Measurements from ENCODE around the gene CDC73.
"Not testable (repeated sequence)": the region's sequence is repeated elsewhere in the genome, so short reads cannot be mapped to it uniquely, and the experiment has no call there.

CDC73 gene

DNA sequence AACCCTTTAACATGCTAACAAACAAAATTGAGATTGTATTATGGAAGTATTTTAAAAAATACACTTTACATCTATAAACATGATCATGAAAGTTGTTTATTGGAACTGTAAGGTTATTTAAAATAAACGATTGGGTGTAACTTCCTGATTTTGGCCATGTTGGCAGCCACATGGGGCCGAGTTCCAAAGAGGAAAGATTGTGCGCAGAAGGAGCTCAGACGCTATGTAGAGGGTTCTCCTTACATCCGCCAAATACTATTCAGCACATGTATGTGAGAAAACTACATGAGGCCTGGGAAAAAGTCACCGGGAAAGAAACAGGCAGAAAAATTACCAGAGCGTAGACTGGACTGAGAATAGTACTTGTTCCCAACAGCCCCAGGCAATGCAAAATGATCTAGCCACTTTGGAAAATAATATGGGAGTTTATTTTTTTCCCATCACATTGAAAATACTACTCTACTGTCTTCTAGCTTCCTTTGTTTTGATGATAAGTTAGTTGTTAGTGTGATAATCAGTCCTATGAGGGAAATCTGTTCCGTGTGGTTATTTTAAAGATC, 100.3 kb downstream of the CDC73 start:
- H3K36me3 Mint-ChIP-seq (ENCODE audit: insufficient read depth) = peaks cover 13% of the 10 kb centered on the region
- ATAC-seq (replicated peaks; ENCODE audit: extremely low read depth, poor library complexity, severe bottlenecking) (no peak), DNase-seq (ENCODE audit: low spot score in 2 of 2) (no peak)
- H3K9me3 Mint-ChIP-seq = no peaks in the 10 kb centered on the region
- H3K27me3 Mint-ChIP-seq = no peaks in the 10 kb centered on the region
- H3K4me1 Mint-ChIP-seq = peaks cover 40% of the 10 kb centered on the region
- no peak overlapping the region for H3K27ac Mint-ChIP-seq (ENCODE audit: low read depth)
- no peak overlapping the region for H3K4me3 Mint-ChIP-seq

GRCh38 chr1:193229136-193229535, 107.3 kb downstream of the CDC73 start:
- H3K9me3 Mint-ChIP-seq = no peaks in the 10 kb centered on the region
- no peak overlapping the region for H3K27ac Mint-ChIP-seq (ENCODE audit: low read depth)
- no peaks in the 10 kb centered on the region for H3K27me3 Mint-ChIP-seq
- DNase-seq (ENCODE audit: low spot score in 2 of 2) (no peak), ATAC-seq (replicated peaks; ENCODE audit: extremely low read depth, poor library complexity, severe bottlenecking) (no peak)
- H3K4me3 Mint-ChIP-seq = no peak overlapping the region
- peaks cover 21% of the 10 kb centered on the region for H3K36me3 Mint-ChIP-seq (ENCODE audit: insufficient read depth)
- H3K4me1 Mint-ChIP-seq = peaks cover 25% of the 10 kb centered on the region

DNA sequence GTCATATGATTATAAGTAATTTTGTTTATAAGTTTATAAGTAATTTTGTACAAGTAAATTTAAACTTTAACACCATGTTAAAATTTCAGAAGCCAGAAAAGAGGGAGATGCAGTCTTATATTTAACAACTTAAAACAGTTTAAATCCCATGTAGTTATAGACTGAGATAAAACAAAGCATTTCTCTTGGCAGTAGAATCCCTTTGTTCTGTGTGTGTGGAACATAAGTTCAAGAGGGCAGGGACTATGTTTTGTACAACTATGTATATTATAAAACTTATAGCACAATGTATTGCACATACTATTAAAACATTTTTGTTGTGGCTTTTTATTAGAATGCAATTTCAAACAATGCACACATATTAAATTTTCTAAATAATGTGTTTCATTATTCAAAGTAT, 109.3 kb downstream of the CDC73 start:
- DNase-seq (ENCODE audit: low spot score in 2 of 2) = not testable (repeated sequence)

DNA sequence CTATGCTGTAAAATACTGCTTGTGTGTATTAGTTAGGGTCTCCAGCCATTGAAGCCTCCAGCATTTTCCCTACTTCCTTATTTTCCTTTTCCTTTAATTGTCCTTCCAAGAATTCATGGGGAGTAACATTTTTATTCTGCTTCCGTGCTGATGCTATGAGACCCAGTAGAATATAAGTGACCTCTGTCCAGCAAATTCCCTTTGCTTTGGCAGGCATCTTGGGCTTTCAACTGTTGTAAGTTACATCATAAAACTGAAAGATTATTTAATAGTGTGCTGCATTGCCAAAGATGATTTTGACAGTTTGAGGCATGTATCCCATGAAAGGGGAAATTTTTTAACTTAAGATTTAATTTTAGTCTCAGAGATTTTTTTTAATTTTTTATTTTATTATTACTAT, 112.7 kb downstream of the CDC73 start:
- DNase-seq (ENCODE audit: low spot score in 2 of 2) (no peak), ATAC-seq (replicated peaks; ENCODE audit: extremely low read depth, poor library complexity, severe bottlenecking) (no peak)
- H3K4me1 Mint-ChIP-seq = peaks cover 14% of the 10 kb centered on the region
- peaks cover 22% of the 10 kb centered on the region for H3K36me3 Mint-ChIP-seq (ENCODE audit: insufficient read depth)
- no peaks in the 10 kb centered on the region for H3K9me3 Mint-ChIP-seq
- no peaks in the 10 kb centered on the region for H3K27me3 Mint-ChIP-seq
- H3K27ac Mint-ChIP-seq (ENCODE audit: low read depth) = no peak overlapping the region
- no peak overlapping the region for H3K4me3 Mint-ChIP-seq

More for the DNA sequence above, 109.3 kb downstream of the CDC73 start:
- ATAC-seq (replicated peaks; ENCODE audit: extremely low read depth, poor library complexity, severe bottlenecking); H3K27ac Mint-ChIP-seq (ENCODE audit: low read depth); H3K9me3 Mint-ChIP-seq; H3K4me3 Mint-ChIP-seq; H3K27me3 Mint-ChIP-seq: not testable (repeated sequence)
- peaks cover 10% of the 10 kb centered on the region for H3K4me1 Mint-ChIP-seq
- peaks cover 17% of the 10 kb centered on the region for H3K36me3 Mint-ChIP-seq (ENCODE audit: insufficient read depth)

DNA sequence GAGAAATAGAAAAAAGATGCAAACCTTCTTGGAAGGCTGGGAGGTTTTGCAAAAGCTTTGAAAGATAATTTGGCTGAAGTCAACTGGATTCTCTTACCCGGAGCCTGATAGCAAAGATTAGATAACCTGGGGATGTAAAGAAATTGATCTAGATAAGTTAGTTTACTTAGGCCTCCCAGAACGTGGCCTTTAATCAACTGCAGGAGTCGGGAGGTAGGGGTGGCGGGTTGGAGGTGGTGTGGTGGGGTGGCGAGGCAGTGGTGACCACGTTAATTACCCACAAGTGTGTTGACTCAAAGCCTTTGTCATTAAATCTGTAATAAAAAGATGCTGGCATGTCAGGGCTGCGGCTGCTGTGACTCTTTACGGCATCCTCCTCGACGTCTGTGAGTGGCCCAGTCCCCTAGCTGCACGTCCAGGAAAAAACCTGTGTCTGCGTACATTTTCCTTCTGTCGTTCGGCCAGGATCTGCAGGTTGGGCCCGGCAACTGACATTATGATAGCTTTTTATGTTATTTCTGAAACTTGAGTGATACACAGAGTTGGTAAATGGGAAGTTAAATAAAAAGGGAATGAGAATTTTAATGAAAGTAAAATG, 115.6 kb downstream of the CDC73 start:
- Mint-ChIP-seq H3K27ac (ENCODE audit: low read depth) (no peak overlapping the region), H3K4me1 (peaks cover 38% of the 10 kb centered on the region), H3K27me3 (no peaks in the 10 kb centered on the region), H3K36me3 (ENCODE audit: insufficient read depth) (peaks cover 24% of the 10 kb centered on the region), H3K9me3 (no peaks in the 10 kb centered on the region), H3K4me3 (no peak overlapping the region)
- ATAC-seq (replicated peaks; ENCODE audit: extremely low read depth, poor library complexity, severe bottlenecking) = no peak
- no peak for DNase-seq (ENCODE audit: low spot score in 2 of 2)

- H3K4me3 Mint-ChIP-seq = peak overlapping the region; percentile 19
- H3K27ac Mint-ChIP-seq (ENCODE audit: low read depth) = peak overlapping the region; percentile 89
- H3K4me1 Mint-ChIP-seq = peaks cover 42% of the 10 kb centered on the region
- ATAC-seq (replicated peaks; ENCODE audit: extremely low read depth, poor library complexity, severe bottlenecking) (no peak), DNase-seq (ENCODE audit: low spot score in 2 of 2) (no peak)
- peaks cover 20% of the 10 kb centered on the region for H3K36me3 Mint-ChIP-seq (ENCODE audit: insufficient read depth)
- no peaks in the 10 kb centered on the region for H3K27me3 Mint-ChIP-seq
- H3K9me3 Mint-ChIP-seq = no peaks in the 10 kb centered on the region
Measured at GRCh38 chr1:193240609-193241008, 118.8 kb downstream of the CDC73 start.

DNA sequence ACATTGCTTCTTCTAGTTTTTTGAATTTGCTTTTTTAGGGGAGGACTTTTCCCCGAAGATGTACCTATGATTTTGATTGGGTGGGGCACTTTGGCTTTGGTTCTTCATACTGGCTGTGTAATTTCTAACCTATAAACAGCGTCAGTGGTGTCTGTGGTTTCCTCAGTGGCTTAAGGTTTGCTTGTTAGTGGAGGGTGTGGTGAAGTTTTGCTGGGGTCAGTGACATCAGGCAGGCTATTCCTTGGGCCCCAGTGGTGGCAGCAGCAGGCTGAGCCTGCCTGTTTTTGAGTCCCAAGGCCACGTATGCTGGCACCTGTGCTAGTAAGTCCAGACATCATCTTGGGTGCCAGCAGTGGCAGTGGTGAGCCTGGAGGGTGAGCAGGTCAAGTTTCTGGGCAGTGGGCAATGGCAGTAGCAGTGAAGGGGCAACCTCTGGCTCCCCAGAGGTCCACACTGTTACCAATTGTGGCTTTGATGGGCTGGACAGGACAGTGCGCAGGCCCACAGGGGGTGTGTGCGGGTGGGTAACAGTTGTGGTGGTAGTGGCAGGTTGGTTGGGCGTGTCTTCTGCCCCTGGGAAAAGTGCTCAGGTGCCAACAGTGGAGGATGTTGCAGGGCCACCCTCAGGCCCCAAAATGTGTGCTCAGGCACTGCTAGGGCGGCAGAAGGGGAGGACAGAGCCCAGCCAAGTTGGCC, 119.4 kb downstream of the CDC73 start:
- DNase-seq (ENCODE audit: low spot score in 2 of 2) (no peak), ATAC-seq (replicated peaks; ENCODE audit: extremely low read depth, poor library complexity, severe bottlenecking) (no peak)
- peaks cover 42% of the 10 kb centered on the region for H3K4me1 Mint-ChIP-seq
- H3K36me3 Mint-ChIP-seq (ENCODE audit: insufficient read depth) = peaks cover 19% of the 10 kb centered on the region
- peak overlapping the region; percentile 19 for H3K4me3 Mint-ChIP-seq
- no peaks in the 10 kb centered on the region for H3K9me3 Mint-ChIP-seq
- no peaks in the 10 kb centered on the region for H3K27me3 Mint-ChIP-seq
- H3K27ac Mint-ChIP-seq (ENCODE audit: low read depth) = peak overlapping the region; percentile 89

- ATAC-seq (replicated peaks; ENCODE audit: extremely low read depth, poor library complexity, severe bottlenecking) (no peak), DNase-seq (ENCODE audit: low spot score in 2 of 2) (no peak)
- Mint-ChIP-seq H3K27me3 (no peaks in the 10 kb centered on the region), H3K4me3 (no peak overlapping the region), H3K36me3 (ENCODE audit: insufficient read depth) (peaks cover 15% of the 10 kb centered on the region), H3K27ac (ENCODE audit: low read depth) (no peak overlapping the region), H3K4me1 (peaks cover 42% of the 10 kb centered on the region), H3K9me3 (no peaks in the 10 kb centered on the region)
Measured at GRCh38 chr1:193242000-193242399, 120.2 kb downstream of the CDC73 start.

GRCh38 chr1:193249187-193249586, 127.4 kb downstream of the CDC73 start:
- ATAC-seq (replicated peaks; ENCODE audit: extremely low read depth, poor library complexity, severe bottlenecking) = no peak
- H3K27ac Mint-ChIP-seq (ENCODE audit: low read depth) = no peak overlapping the region
- no peak overlapping the region for H3K4me3 Mint-ChIP-seq
- H3K9me3 Mint-ChIP-seq = no peaks in the 10 kb centered on the region
- peaks cover 5% of the 10 kb centered on the region for H3K4me1 Mint-ChIP-seq
- H3K36me3 Mint-ChIP-seq (ENCODE audit: insufficient read depth) = peaks cover 18% of the 10 kb centered on the region
- no peaks in the 10 kb centered on the region for H3K27me3 Mint-ChIP-seq
- DNase-seq (ENCODE audit: low spot score in 2 of 2) = no peak

- Mint-ChIP-seq H3K4me3 (no peak overlapping the region), H3K4me1 (peaks cover 2% of the 10 kb centered on the region), H3K36me3 (ENCODE audit: insufficient read depth) (peaks cover 14% of the 10 kb centered on the region), H3K27ac (ENCODE audit: low read depth) (no peak overlapping the region), H3K27me3 (no peaks in the 10 kb centered on the region), H3K9me3 (no peaks in the 10 kb centered on the region)
- no peak for ATAC-seq (replicated peaks; ENCODE audit: extremely low read depth, poor library complexity, severe bottlenecking)
- DNase-seq (ENCODE audit: low spot score in 2 of 2) = no peak
Measured at GRCh38 chr1:193251950-193252349, 130.1 kb downstream of the CDC73 start.

DNA sequence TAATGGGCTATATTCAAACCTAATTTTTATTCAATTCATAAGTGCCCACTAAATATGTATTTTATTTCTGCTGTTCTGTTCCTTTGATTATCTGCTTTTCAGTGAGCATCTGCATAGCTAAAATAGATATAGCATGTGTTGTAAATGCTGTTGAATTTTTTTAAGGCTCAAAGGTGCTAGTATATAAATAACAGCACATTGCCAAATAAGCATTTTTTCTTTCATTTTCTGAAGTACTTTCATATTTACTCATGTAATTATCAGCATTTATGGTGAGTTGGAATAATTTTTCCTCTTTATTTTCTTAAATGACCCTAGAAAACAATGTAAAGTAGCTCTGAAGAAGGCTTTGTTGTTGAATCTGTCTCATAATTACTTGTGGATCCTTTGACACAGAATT, 134.2 kb downstream of the CDC73 start:
- no peaks in the 10 kb centered on the region for H3K27me3 Mint-ChIP-seq
- H3K36me3 Mint-ChIP-seq (ENCODE audit: insufficient read depth) = peaks cover 4% of the 10 kb centered on the region
- ATAC-seq (replicated peaks; ENCODE audit: extremely low read depth, poor library complexity, severe bottlenecking) (no peak), DNase-seq (ENCODE audit: low spot score in 2 of 2) (no peak)
- no peak overlapping the region for H3K27ac Mint-ChIP-seq (ENCODE audit: low read depth)
- no peaks in the 10 kb centered on the region for H3K9me3 Mint-ChIP-seq
- H3K4me1 Mint-ChIP-seq = peaks cover 6% of the 10 kb centered on the region
- no peak overlapping the region for H3K4me3 Mint-ChIP-seq

- no peaks in the 10 kb centered on the region for H3K9me3 Mint-ChIP-seq
- DNase-seq (ENCODE audit: low spot score in 2 of 2) (no peak), ATAC-seq (replicated peaks; ENCODE audit: extremely low read depth, poor library complexity, severe bottlenecking) (no peak)
- peaks cover 1% of the 10 kb centered on the region for H3K36me3 Mint-ChIP-seq (ENCODE audit: insufficient read depth)
- H3K27me3 Mint-ChIP-seq = no peaks in the 10 kb centered on the region
- peaks cover 15% of the 10 kb centered on the region for H3K4me1 Mint-ChIP-seq
- H3K27ac Mint-ChIP-seq (ENCODE audit: low read depth) = no peak overlapping the region
- no peak overlapping the region for H3K4me3 Mint-ChIP-seq
Measured at GRCh38 chr1:193259636-193260035, 137.8 kb downstream of the CDC73 start.

DNA sequence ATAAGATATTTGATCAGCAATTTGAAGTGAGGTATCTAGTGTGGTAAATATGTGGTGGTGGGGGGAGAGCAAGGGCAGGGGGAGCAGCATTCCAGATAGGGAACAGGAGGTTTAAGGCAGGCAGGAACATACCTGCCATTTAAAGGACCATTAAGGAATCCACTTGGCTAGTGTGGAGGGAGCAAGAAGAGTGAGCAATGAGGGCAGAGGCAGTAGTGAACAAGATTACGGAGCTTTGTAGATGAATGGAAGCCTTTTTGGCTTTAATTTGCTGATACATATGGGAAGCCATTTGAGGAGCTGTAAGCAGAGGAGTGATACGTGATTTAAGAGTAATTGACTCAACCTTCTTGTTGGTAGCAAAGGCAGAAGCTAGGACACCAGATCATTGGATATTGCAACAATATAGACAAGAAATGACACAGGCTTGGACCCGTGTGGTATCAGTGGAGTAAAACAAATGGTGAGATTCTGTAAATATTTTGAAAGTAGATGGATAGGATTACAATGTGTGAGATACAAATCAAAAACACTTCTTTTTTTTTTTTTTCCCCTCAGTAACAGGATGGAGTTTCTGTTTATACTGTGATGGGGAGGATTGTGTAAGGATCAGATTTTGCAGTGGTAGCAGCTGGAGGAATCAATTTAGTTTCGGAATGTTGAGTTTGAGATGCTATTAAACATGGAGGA, 138.4 kb downstream of the CDC73 start:
- H3K9me3 Mint-ChIP-seq = no peaks in the 10 kb centered on the region
- H3K27ac Mint-ChIP-seq (ENCODE audit: low read depth) = no peak overlapping the region
- DNase-seq (ENCODE audit: low spot score in 2 of 2) = no peak
- peaks cover 1% of the 10 kb centered on the region for H3K36me3 Mint-ChIP-seq (ENCODE audit: insufficient read depth)
- no peak overlapping the region for H3K4me3 Mint-ChIP-seq
- H3K27me3 Mint-ChIP-seq = no peaks in the 10 kb centered on the region
- ATAC-seq (replicated peaks; ENCODE audit: extremely low read depth, poor library complexity, severe bottlenecking) = no peak
- H3K4me1 Mint-ChIP-seq = peaks cover 15% of the 10 kb centered on the region
